GM13977 (cell line): ENCODE results near the gene TAS1R3.
"Not testable (repeated sequence)": the region's sequence is repeated elsewhere in the genome, so short reads cannot be mapped to it uniquely, and the experiment has no call there.

ENCODE experiments used
- DNase-seq: peaks from one replicate; pipeline ENCODE4 v3.0.0; 2012; ENCODE audit warnings: low spot score
- in situ Hi-C: fragments of 300-500 bp; cut with MboI; formaldehyde crosslinking; loops from one replicate; pipeline ENCODE4 v1.12.0; 2022; ENCODE audit warnings: low sequenced_read_pairs, low pct_unique_long_range_greater_than_20kb, mixed read lengths, inconsistent platforms; ENCODE audit not compliant: unreplicated experiment
- TF ChIP-seq, protein P1 (sequence below): IDR thresholded peaks from 2 replicates; pipeline ENCODE4 v1.5.1; 2012; ENCODE audit warnings: mild to moderate bottlenecking, control low read depth; ENCODE audit not compliant: insufficient read depth; ENCODE audit errors: extremely low read depth, missing control alignments

TAS1R3 gene

DNA sequence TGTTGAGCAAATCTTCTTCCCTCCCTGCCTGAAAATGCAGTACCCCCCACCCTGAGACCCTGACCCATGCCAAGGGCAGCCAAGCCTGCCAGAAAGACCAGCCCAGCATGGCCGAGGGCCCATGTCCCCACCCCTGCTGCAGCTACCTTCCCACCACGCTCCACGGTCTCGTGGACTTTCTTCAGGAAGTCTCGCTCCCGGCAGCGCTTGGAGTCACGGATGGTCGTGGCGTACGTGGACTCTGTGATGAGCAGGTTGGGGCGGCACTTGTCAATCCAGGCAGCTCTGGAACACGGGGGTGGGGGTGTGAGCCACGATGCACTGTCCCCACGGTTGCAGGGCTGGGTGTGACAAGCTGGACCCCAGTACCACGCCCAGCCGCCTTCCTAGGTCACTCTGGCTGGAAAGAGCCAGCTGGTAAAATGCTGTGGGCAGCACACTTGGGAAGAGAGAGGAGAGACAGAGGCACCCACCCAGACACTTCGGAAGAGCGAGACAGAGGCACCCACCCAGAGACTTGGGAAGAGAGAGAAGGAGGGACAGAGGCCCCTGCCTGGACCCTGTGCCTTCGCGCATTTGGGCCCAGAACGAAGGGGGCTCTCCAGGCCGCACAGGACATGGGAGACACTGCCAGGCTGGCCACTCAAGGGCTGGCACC, 16.3 kb upstream of the TAS1R3 start:
- in situ Hi-C loops: no loop called here
- TF ChIP-seq, protein P1, sequence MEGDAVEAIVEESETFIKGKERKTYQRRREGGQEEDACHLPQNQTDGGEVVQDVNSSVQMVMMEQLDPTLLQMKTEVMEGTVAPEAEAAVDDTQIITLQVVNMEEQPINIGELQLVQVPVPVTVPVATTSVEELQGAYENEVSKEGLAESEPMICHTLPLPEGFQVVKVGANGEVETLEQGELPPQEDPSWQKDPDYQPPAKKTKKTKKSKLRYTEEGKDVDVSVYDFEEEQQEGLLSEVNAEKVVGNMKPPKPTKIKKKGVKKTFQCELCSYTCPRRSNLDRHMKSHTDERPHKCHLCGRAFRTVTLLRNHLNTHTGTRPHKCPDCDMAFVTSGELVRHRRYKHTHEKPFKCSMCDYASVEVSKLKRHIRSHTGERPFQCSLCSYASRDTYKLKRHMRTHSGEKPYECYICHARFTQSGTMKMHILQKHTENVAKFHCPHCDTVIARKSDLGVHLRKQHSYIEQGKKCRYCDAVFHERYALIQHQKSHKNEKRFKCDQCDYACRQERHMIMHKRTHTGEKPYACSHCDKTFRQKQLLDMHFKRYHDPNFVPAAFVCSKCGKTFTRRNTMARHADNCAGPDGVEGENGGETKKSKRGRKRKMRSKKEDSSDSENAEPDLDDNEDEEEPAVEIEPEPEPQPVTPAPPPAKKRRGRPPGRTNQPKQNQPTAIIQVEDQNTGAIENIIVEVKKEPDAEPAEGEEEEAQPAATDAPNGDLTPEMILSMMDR: no peak
- no peak for DNase-seq

- no peak for DNase-seq
- TF ChIP-seq, protein P1: no peak
- in situ Hi-C loops: no loop called here
Measured at GRCh38 chr1:1315435-1315954, 15.6 kb upstream of the TAS1R3 start.

DNA sequence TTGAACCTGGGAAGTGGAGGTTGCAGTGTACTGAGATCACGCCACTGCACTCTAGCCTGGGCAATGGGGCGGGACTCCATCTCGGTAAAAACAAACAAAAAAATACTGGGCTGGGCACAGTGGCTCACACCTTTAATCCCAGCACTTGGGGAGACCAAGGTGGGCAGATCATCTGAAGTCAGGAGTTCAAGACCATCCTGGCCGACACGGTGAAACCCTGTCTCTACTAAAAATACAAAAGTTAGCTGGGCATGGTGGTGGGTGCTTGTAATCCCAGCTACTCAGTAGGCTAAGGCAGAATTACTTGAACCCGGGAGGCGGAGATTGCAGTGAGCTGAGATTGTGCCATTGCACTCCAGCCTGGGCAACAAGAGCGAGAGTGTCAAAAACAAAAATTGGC, 14.9 kb upstream of the TAS1R3 start:
- in situ Hi-C loops: not testable (repeated sequence)

DNA sequence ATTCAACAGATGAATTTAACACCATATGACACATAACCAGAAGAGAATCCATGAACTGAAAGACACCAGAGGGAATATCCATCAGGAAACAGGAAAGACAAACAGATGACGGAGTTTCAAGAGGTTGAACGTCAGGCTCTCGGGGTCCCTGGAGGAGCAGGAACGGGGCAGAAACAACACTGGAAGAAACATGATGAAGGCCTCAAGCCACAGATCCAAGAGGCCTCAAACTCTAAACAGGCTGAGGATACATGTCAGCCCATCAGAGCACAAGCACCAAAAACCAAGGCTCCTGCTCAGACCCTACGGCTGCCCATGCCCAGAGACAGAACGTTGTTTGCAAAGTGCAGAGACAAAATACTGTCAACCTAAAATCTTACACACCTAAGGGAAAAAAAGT, 13.7 kb upstream of the TAS1R3 start:
- TF ChIP-seq, protein P1: no peak
- DNase-seq: no peak
- in situ Hi-C loops: no loop called here

More for the DNA sequence above, 14.9 kb upstream of the TAS1R3 start:
- not testable (repeated sequence) for DNase-seq

GRCh38 chr1:1318131-1318652, 12.9 kb upstream of the TAS1R3 start:
- no peak for DNase-seq
- TF ChIP-seq, protein P1: no peak
- in situ Hi-C loops: no loop called here

- DNase-seq: no peak
- TF ChIP-seq, protein P1: no peak
- in situ Hi-C loops: no loop called here
Measured at GRCh38 chr1:1318777-1319645, 12.1 kb upstream of the TAS1R3 start.

GRCh38 chr1:1319646-1319941, 11.5 kb upstream of the TAS1R3 start:
- in situ Hi-C loops: no loop called here
- TF ChIP-seq, protein P1: no peak
- no peak for DNase-seq
